Muscle layer of duodenum (tissue), 2 donors: ENCODE results near the gene ST6GALNAC3.

Experiments
- H3K27ac ChIP-seq: one replicate; pipeline ENCODE4 v1.7.0; 2013; ENCODE audit warnings: mild to moderate bottlenecking, low read length
- H3K27me3 ChIP-seq: one replicate; pipeline ENCODE4 v1.7.0; 2013; ENCODE audit warnings: low read depth, mild to moderate bottlenecking, control low read depth, low read length
- H3K36me3 ChIP-seq, 2 donors: one replicate each; pipeline ENCODE4 v1.7.0; 2013; ENCODE audit warnings: low read length in 2 of 2, control low read depth in 1 of 2, mild to moderate bottlenecking in 1 of 2; ENCODE audit not compliant: insufficient read depth in 2 of 2, control insufficient read depth in 1 of 2
- H3K4me1 ChIP-seq, 2 donors: one replicate each; pipeline ENCODE4 v1.7.0; 2013; ENCODE audit warnings: low read length in 2 of 2, mild to moderate bottlenecking in 2 of 2, control low read depth in 1 of 2, moderate library complexity in 1 of 2; ENCODE audit not compliant: insufficient read depth in 2 of 2, control insufficient read depth in 1 of 2
- H3K4me3 ChIP-seq, 2 donors: one replicate each; pipeline ENCODE4 v1.7.0; 2013; ENCODE audit warnings: low read length in 2 of 2, low read depth in 1 of 2, mild to moderate bottlenecking in 1 of 2
- H3K9me3 ChIP-seq, 2 donors: one replicate each; pipeline ENCODE4 v1.7.0; 2013; ENCODE audit warnings: low read length in 2 of 2, control low read depth in 1 of 2, mild to moderate bottlenecking in 1 of 2; ENCODE audit not compliant: control insufficient read depth in 1 of 2
- donor health status: healthy.

Gene ST6GALNAC3

DNA sequence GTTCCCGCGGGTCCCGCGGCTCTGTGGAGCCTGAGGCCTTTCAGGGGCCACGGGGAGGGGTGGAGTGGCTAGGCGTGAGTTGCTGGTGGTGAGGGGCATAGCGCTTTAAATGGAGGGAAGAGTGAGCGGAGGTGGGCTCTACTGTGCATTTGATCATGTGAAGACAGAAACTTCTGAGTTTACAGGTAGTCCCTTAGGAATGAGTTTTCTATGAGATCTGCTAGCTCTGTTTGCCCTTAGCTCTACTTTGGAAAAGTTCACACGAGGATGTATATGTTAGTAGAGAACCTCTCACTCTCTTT lies 593 bp downstream of the ST6GALNAC3 start:
- Histone ChIP-seq H3K36me3 (no peaks in the 10 kb centered on the region), H3K4me3 (peak overlapping the region; percentile 78 to 91), H3K4me1 (no peaks in the 10 kb centered on the region), H3K9me3 (no peaks in the 10 kb centered on the region), H3K27ac (peak overlapping the region; percentile 60), H3K27me3 (no peaks in the 10 kb centered on the region)

DNA sequence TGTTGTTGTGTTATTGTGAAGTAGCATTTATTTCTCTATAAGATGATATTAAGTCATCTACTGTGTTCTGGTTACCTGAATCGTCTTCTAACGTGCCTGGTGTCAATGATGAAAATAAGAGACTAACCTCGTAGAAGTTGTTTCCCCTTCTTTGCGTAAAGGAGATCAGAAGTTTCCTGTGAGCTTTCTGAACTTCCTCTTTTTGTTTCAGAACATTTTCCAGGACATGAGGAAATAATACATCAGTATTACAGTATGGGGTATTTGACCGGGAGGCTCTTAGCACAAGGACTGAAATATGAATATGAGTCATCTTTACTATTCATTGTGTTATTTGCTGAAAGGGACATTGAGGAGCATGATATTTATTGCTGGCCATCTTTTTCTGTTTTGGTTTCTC lies 1.3 kb downstream of the ST6GALNAC3 start:
- H3K27ac ChIP-seq: peak overlapping the region; percentile 60
- H3K9me3 ChIP-seq: no peaks in the 10 kb centered on the region
- no peaks in the 10 kb centered on the region for H3K27me3 ChIP-seq
- no peaks in the 10 kb centered on the region for H3K36me3 ChIP-seq
- peaks cover 0 to 6% of the 10 kb centered on the region in 2 donors for H3K4me1 ChIP-seq
- peak overlapping the region; percentile 78 to 91 for H3K4me3 ChIP-seq

DNA sequence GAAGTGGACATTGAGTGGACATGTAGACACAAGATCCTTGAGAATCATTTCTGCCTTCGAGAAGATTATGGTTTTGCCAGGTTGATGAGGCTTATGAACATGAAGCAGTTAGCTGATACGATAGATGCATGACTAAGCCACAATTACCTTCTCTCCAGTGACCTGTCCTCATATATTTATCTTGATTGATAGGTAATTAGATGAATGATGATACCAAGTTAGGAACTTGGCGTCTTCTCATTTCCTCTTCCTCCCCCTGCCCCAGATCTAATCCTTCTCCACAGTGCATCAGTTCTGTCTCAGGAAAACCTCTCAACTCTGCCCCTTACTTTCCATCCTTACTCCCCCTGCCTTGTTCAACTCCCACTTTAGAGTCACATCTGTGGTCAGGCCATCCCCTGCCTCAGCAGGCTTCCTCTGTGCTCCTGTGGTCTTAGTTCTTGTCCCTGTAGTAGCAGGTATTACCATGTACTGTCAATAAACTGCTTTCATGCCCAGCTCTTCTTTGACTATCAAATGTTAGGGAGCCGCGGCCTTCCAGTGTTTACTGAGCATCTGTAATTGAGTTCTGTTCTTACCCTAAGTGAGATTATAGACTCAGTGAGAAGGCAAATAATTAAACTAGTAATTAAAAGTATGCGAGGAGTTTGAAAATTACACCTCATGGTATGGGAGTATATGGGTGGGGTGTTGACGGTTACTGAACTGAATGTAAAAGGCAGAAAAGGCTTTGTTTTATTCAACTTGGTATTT lies 5.1 kb downstream of the ST6GALNAC3 start:
- Histone ChIP-seq H3K27ac (no peak overlapping the region), H3K36me3 (no peaks in the 10 kb centered on the region), H3K4me1 (peaks cover 0 to 10% of the 10 kb centered on the region in 2 donors), H3K27me3 (no peaks in the 10 kb centered on the region), H3K9me3 (no peaks in the 10 kb centered on the region), H3K4me3 (no peak overlapping the region)

DNA sequence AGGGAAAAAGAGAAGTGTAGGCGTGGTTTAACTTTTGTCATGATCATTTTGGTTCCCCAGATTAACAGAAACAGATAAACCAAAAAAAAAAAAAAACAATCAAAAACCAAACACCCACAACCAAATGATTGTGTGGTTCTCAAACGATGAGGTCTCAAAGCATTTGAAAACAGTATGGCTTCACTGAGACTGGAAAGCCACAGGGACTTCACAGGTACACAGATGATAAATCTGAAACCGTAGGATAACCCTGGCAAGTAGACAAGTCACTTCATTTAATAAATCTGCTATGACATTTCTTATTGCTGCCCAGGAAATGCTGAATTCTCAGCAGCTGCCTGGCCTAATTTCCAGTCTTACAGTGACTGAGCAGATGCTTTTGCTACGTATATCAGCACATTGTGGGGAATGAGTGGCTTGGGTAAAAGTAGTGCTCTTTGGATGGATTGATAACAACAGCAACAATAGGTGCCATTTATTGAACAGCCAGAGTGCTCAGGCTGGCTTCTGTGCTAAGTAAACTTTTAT lies 6.1 kb downstream of the ST6GALNAC3 start:
- H3K27me3 ChIP-seq: no peaks in the 10 kb centered on the region
- H3K9me3 ChIP-seq: no peaks in the 10 kb centered on the region
- no peaks in the 10 kb centered on the region for H3K36me3 ChIP-seq
- no peak overlapping the region for H3K27ac ChIP-seq
- no peak overlapping the region for H3K4me3 ChIP-seq
- peaks cover 0 to 10% of the 10 kb centered on the region in 2 donors for H3K4me1 ChIP-seq

DNA sequence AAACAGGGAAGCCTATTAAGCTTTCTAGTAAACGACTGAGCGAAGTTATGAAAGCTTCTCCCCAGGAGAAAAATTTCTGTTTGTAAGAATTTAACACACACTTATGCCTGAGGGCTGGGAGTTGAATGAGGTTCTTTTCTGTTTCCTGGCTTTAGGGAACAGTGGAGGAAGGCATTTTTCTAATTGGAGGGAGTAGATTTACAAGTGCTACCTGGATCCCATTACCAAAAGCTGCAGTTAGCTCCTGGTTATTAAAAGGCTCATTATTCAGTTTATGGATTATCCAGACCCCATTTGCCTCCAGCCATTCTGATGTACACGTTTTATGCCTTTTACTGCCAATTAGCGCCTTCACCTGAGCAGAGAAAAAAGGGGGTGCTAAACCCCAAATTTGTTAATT lies 7.5 kb downstream of the ST6GALNAC3 start:
- H3K9me3 ChIP-seq: no peaks in the 10 kb centered on the region
- no peaks in the 10 kb centered on the region for H3K27me3 ChIP-seq
- H3K27ac ChIP-seq: no peak overlapping the region
- no peak overlapping the region for H3K4me3 ChIP-seq
- peaks cover 0 to 10% of the 10 kb centered on the region in 2 donors for H3K4me1 ChIP-seq
- no peaks in the 10 kb centered on the region for H3K36me3 ChIP-seq

DNA sequence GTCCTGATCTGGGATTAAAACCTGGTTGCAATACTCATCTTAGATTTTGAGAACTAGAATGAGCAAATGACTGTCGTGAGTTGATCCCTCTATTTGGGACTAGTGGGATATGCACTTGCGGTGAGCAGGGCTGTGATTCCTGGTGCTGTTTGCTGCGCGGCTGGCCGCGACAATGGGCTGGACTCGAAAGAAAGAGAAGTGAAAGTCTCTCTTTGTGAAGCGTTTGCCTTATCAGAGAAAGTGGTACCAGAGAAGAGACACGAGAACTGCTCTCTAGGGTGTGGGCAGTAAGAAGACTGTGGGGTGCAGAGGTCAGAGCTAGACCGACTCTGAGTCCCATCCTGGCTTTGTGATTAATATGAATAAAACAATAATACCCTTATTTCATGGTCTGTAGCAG lies 8.6 kb downstream of the ST6GALNAC3 start:
- Histone ChIP-seq H3K27ac (no peak overlapping the region), H3K4me1 (peaks cover 0 to 10% of the 10 kb centered on the region in 2 donors), H3K36me3 (no peaks in the 10 kb centered on the region), H3K9me3 (no peaks in the 10 kb centered on the region), H3K4me3 (no peak overlapping the region), H3K27me3 (no peaks in the 10 kb centered on the region)

DNA sequence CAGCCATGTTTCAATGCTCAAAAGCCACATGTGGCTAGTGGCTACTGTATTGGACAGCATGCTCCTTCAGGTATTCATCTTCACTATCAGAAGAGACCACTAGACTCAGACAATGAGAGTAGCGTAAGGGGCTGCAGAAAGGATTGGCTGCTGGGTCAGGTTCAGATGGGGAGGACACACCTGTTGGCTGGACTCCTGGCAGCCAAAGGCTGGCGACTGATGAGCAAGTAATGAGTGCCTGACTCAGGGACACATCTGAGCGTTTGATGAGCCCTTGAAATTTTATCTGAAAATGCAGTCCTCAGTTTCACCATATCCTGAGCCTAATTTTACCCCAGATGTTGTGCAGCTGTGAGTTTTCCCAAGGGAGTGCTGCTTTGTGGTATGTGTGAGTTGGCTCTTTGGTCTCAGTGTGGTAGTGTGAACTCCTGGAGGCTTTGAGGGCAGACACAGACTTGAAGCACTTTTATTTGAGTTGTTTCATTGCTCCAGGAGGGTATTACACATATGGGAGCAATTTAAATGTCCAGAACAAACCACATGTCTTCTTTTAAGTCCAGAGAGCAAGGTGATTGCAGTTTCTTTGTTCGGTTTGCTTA lies 9.6 kb downstream of the ST6GALNAC3 start:
- no peak overlapping the region for H3K4me3 ChIP-seq
- H3K36me3 ChIP-seq: no peaks in the 10 kb centered on the region
- H3K4me1 ChIP-seq: peaks cover 0 to 10% of the 10 kb centered on the region in 2 donors
- H3K27ac ChIP-seq: no peak overlapping the region
- no peaks in the 10 kb centered on the region for H3K27me3 ChIP-seq
- H3K9me3 ChIP-seq: no peaks in the 10 kb centered on the region

DNA sequence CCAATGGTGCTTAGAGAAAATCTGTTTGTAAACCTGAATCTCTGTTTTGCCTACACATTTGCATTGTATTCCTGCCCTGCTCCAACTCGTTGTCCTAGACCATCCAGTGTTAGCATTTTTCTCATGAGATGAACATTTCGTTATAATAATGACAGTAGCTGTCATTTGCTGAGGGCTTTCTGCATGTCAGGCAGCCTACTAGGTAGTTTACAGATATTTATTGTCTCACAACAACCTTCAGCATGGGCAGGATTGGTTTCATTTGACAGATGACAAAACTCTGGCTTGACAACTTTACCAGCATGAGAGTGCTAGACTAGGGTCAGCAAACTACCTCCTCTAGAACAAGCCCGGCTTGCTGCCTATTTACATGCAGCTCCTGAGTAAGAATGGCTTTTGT lies 10.1 kb downstream of the ST6GALNAC3 start:
- Histone ChIP-seq H3K27me3 (no peaks in the 10 kb centered on the region), H3K9me3 (no peaks in the 10 kb centered on the region), H3K4me1 (peaks cover 0 to 10% of the 10 kb centered on the region in 2 donors), H3K36me3 (no peaks in the 10 kb centered on the region), H3K27ac (no peak overlapping the region), H3K4me3 (no peak overlapping the region)

DNA sequence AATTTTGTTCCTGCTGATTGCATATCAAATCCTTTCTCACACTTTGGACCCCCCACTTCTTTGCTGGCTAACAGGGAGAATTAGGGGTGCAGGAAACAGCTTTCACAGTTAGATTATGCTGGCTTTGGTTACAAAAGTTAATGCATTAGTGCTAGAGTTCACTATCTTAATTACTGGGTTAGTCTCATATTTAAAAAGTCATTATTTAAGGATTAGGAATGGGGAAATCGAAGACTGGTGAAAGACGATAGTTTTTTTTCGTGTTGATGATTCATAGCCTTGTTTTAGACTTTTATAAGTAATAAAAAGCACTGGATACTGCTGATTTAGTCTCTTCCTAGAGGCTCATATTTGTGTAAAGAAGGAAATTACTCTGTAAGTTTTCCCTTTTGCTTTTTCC lies 11.6 kb downstream of the ST6GALNAC3 start:
- no peak overlapping the region for H3K27ac ChIP-seq
- H3K4me1 ChIP-seq: peaks cover 0 to 2% of the 10 kb centered on the region in 2 donors
- no peaks in the 10 kb centered on the region for H3K9me3 ChIP-seq
- no peaks in the 10 kb centered on the region for H3K27me3 ChIP-seq
- no peak overlapping the region for H3K4me3 ChIP-seq
- H3K36me3 ChIP-seq: no peaks in the 10 kb centered on the region

DNA sequence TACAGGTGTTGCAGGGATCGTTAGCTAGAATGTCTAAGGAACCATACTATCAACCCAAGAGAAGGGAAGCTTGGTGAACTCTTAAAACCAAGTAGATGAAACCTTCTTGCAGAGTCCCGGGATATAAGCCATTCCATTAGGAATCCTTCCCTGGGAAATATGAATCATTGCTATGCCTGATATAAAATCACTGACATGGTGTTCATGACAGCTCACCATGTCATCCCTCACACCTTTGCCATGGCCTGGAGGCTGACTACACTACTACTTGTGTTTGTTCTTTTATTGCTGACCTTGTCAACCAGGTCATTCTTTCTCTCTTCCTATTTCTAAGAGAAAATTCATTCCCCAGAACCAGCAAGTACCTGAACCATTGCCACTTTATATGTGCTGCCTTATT lies 12.1 kb downstream of the ST6GALNAC3 start:
- H3K36me3 ChIP-seq: no peaks in the 10 kb centered on the region
- H3K27ac ChIP-seq: no peak overlapping the region
- no peaks in the 10 kb centered on the region for H3K4me1 ChIP-seq
- no peak overlapping the region for H3K4me3 ChIP-seq
- no peaks in the 10 kb centered on the region for H3K9me3 ChIP-seq
- H3K27me3 ChIP-seq: no peaks in the 10 kb centered on the region

DNA sequence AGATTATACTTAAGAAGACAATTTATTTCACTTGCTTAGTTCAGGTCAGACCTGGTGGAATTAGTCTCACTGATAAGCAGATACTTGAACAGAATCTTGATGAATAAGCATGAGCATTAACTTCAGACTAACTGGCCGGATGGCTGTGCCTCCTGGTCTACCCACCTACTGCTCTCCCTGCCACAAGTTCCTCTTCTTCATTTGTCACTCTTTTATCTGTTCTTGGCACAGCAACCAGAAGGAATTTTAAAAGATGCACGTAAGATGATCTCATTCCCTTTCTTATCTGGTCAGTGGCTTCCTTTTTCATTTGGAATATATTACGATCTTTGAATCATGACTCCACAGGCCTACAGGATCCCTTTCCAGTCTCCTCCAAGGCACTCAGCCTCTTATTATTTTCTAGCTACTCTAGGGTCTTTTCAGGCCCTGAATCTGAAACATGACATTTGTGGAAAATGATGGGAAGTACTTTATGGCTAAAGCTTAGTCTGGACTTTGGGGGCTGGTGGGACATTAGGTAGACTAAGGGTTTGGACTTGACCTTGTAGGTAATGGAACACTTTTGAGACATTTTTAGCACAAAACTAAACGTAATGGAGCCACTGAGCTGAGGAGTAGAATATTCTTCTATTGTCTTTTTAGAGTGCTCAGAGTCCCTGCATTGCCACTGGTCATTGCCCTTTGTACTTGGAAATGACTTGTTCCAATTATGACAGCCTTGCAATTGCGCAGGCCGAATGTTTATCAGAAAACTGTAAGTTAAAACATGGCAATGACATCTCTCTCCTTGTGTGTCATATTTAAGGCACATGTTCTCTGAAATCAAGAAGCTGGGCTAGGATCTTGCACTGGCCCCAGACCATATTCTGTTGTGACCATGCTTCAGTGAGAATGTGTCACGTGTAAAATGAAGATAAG lies 16.0 kb downstream of the ST6GALNAC3 start:
- Histone ChIP-seq H3K27me3 (no peaks in the 10 kb centered on the region), H3K4me3 (no peak overlapping the region), H3K9me3 (no peaks in the 10 kb centered on the region), H3K4me1 (no peaks in the 10 kb centered on the region), H3K27ac (no peak overlapping the region), H3K36me3 (no peaks in the 10 kb centered on the region)
